Posterior vena cava (tissue), 2 donors: ENCODE results near the gene CHDH. TPM values are rescaled to one million over a fixed set of nuclear protein-coding genes. Genes with fewer than 3 reads are reported as not detected.

Experiments
- DNase-seq: peaks from one replicate; pipeline ENCODE4 v3.0.0-alpha.2; 2020; ENCODE audit warnings: low spot score
- intact Hi-C, 2 donors: fragments of 100-400 bp; cut with DNase I; formaldehyde crosslinking; loops; one replicate each; pipeline versions ENCODE4 v1.14.1 to v1.14.2; 2022 to 2023
- total RNA-seq, 2 donors: library from RNA; stranded (reverse); fragmentation: NEBNext Ultra II Directional; extraction: Animal tissue kit (Norgen Biotek cat#: 25700); gene quantifications; one replicate each; pipeline ENCODE4 v1.2.1, GENCODE V29; 2021
- donor health status: DM: yes; HTN: yes; CAD: no.
- donor health status: DM: yes; HTN: yes; CAD: no.

The CHDH gene
- total RNA-seq, 2 donors from 2014 or later, result 2.0 to 3.7 TPM

DNA sequence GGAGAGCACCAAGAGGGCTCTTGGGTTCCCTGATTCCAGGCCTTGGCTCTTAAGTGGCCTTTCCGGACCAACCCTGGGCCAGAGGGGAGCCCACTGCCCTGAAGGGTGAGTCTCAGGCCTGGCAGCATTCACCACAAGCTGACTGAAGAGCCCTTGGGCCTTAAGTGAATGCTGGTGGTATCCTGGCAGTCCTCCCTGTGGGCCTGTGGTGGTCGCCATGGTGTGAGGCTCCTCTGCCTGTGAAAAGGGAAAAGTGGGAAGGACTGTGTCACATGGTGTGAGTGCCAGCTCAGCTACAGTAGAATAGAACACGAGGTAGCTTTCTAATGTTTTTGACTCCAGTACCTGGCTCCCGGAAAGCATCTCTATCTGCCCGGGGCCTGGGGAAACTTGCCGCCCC lies 15.3 kb downstream of the CHDH start:
- peak; percentile 13 for DNase-seq
- intact Hi-C loops, result no loop called here

DNA sequence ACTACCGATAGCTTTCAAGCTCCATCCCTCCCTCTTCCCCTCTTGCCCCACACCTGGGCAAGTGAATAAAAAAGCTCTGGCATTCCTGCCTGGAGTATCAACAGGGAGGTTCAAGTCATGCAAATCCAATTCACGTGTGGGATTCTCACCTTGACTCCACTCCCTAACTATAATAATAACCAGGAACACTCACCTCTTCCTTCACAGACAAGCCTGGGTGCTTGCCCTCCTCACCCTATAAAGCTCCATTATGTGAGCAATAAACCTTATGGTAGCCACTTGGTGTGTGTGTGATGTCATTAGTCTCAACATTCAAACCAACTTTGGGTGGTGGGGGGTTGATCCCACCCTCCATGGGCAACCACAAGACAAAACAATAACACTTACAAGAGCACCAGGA lies 16.6 kb downstream of the CHDH start:
- intact Hi-C loops, result no loop called here
- DNase-seq, result peak; percentile 41

DNA sequence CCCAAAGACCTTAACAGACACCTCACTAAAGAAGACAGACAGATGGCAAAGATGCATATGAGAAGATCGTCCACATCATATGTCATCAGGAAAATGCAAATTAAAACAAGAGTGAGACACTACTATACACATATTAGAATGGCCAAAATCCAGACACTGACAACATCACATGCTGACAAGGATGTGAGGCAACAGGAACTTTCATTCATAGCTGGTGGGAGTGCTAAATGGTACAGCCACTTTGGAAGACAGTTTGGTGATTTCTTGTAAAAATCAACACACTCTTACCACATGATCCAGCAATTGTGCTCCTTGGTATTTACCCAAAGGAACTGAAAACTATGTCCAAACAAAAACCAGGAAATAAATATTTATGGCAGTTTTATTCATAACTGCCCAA lies 17.6 kb downstream of the CHDH start:
- no peak for DNase-seq
- intact Hi-C loops, result no loop called here

DNA sequence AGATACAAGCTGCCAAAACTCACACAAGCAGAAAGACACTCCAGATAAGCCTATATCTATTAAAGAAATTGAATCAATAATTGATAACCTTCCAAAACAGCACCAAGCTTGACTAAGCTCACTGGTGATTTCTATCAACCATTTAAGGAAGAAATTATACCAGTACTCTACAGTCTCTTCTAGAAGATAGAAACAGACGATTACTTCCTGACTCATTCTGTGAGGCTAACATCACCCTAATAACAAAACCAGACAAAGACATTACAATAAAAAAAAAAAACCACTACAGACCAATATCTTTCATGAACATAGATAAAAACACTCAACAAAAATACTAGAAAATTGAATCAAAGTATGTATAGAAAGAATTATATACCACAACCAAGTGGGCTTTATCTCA lies 20.2 kb downstream of the CHDH start:
- DNase-seq, result no peak
- intact Hi-C loops, result no loop called here

DNA sequence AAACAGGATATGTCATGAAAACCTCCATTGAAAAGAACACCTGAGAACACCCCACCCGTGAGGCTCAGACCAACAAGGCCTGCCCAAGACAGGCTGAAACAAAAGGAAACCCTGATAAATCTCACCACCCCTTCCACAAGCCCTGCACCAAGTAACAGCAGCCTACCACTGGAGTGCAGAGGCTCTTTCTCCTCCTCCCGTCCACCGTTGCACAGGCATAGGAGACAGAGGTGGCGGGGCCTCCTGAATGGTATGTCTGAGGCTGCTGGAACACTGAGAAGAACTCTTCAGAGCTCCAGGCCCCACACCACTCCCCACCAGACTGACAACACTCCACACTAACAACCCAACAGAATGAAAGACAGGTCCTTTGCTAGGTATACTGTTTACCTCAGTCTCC lies 21.4 kb downstream of the CHDH start:
- intact Hi-C loops, result no loop called here
- DNase-seq, result peak; percentile 11

DNA sequence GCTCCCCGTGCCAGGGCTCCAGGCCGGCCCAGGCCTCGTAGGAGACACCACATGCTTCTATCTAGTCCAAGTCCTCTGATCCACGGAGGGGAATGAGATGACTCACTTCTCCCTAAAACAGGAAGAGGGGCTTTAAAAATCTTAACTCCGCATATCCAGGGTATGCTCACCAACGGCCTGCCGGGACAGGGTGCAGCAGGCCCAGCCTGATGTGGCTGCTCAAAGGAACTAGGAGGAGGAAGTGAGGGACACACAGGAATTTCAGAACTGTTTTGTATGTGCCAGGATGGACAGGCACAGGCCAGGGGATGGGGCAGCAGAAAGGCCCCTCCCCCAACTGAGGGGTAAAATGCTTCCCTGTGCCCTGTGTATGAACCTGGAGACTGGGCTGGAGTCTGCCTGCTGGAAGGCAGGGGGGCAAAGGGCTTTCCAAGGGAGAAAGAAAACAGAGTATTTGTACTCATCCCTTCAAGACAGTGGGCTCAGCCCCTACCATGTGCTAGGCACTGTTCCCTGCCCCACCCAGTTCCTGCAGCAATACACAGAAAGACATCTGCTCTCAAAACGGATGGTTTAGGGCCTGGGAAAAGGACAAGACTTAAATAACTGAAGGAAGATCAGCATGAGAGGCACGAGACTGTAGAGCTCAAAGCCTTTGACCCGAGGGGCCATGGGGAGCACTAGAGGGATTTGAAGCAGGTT lies 22.1 kb downstream of the CHDH start:
- intact Hi-C loops, result no loop called here
- peak; percentile 58 for DNase-seq

DNA sequence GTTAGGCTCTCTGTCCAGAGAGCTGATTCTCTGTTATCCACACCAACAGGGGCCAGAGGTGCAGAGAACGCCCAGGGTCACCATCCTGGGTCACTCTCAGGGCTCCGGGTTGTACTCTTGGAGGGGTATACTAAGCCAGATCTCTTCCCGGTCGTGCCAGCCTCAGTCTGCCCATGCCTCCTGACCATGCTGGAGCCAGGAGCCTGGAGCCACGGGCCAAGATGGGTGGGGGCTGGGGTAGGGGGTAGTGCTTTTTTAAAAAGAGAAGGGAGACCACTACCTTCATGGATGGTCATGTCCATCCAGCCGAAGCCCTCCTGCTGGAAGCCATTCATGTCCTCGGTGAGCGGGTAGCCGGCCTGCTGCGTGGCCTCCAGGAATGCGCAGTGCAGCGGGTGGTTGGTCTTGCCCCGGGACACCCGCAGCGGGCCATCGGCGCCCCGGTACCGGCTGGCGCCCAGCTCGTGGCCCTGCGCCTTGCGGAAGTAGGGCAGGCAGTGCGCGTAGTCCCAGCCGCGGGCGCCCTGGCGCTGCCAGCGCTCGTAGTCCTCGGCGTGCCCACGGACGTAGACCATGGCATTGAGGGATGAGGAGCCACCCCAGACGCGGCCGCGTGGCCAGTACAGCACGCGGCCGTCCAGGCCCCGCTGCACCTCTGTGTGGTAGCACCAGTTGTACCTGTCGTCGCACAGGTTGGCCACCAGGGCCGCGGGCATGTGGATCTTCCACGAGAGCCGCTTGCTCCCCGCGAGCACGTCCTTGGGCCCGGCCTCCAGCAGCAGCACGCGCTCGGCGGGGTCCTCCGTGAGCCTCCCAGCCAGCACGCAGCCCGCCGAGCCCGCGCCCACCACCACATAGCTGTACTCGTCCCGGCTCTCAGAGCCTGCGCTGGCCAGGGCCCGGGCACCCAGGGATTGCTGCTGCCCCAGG lies 22.9 kb downstream of the CHDH start:
- intact Hi-C loops, result no loop called here
- peak; percentile 76 for DNase-seq

DNA sequence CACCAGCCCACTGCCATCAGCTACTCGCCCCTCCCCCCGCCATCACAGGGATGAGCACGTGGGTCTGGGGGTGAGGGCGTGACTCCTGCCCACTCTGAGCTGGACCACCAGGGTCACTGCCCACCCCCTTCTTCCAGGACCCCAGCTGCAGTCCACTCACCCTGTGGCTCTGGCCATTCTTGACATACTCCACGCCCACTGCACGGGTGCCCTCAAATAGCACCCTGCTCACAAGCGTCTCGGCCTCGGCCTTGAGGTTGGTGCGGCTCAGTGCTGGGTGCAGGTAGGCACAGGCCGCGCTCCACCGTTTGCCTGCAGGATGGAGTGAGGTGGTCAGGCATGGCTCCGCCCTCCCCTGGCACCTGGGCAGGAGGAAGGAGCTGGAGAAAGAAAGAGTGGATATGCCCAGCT lies 23.9 kb downstream of the CHDH start:
- intact Hi-C loops, result no loop called here
- DNase-seq, result peak; percentile 56

DNA sequence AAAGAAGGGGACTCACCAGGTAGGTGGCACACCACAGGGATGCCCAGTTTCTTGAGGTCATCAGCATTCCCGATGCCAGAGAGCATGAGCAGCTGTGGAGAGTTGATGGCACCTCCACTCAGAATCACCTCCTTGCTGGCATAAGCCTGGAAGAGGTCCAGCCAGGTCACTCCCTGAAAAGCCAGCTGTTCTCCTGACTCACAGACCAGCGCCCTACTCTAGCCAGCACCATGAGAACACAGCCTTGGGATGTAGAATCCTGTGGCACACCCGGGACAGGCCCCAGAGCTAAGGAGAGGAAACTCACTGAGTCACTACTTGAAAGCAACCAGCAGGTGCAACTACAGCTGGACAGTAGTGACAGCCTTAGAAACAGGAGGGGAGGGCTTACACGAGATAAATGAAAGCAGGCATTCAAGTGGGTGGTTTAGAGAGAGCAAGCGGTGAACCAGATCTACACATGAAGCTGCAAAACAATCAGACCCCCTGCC lies 24.5 kb downstream of the CHDH start:
- intact Hi-C loops, result no loop called here
- peak; percentile 45 for DNase-seq

DNA sequence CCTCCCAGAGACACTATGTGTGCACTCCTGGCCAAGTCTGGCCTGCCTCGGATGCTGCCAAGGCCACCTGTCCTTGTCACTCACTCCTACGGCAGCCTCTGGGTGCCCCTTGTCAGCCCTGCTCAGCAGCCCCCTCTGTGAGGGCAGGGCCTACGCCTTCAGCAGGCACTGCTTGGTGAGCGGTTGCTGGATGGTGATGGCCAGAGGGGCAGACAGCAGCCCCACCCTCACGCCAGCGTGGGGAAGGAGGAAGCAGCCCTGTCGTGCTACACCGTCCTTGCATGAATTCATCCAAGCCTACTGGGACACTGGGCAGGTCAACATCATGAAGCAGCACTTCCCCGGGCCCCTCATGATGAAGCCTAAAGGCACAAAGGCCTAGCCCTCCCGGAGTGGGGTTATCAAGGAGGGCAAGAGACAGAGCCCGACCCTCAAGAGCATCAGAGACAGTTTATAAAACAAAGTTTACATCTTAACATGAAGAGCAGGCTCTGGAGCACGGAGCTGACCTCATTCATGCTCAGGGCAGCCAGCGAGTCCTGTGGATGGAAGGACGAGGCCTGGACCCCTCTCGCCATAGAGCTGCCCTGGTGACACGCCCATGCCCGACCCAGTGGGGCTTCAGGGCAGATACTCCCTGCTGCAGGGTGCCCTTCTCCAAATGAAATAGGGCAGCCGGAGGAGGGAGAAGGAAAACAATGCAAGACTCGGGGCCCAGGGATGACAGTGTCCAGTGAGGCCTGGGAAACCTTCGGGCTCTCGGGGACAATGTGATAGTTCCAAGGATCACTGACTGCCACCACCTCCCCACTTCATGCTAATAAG lies 25.3 kb downstream of the CHDH start:
- intact Hi-C loops, result no loop called here

DNA sequence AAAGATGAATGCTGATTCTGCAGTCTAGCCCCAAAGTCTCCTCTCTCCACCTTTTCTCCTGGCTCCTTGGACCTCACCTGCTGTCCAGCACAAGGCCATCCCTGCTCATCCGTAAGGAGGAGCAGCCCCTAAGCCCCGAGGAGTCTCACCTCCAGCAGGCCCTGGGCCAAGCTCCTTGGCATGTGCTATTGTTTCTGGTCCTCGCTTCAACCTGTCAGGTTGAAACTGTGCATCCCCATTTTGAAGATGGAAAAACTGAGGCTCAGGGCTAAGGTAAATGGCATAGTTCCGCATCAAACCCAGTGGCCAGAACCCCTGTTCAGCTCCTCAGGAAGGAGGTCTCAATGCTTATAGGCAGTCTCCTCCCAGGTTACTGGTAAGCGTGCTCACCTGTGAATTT lies 26.1 kb downstream of the CHDH start:
- intact Hi-C loops, result no loop called here
- DNase-seq, result peak; percentile 31

More for the DNA sequence above, 25.3 kb downstream of the CHDH start:
- DNase-seq, result peak; percentile 43

DNA sequence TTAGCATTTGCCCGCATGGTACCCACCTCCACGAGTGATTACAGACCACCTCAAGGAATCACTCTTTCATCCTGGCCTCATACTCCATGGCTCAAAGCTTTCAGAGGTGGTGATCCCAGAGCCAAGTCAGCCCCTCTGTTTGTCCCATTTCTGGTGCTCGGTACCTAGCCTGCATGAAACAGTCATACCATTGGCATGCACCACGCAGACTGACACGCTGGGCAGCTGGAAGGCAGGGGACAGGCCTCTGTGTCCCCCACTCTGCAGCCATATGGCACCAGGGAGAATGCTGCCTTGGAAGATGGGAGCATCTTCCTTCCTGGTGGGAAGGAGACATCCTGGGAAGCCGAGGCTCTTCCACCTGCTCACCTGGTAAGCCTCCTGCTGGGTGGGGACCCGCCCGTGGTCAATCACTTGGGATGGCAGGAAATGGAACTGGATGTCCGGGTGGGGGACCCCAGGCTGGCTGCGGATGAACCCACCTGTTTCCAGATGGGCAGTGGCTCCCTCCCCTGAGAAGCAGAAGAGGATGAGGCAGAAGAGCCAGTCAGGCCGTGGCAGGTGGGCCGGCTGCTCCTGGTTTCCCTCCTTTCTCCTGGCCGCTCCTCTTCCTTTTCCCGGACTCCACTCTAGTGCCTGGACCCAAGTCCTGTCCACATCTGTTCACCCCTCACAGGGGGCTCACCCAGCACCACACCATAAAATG lies 26.9 kb downstream of the CHDH start:
- peak; percentile 52 for DNase-seq

DNA sequence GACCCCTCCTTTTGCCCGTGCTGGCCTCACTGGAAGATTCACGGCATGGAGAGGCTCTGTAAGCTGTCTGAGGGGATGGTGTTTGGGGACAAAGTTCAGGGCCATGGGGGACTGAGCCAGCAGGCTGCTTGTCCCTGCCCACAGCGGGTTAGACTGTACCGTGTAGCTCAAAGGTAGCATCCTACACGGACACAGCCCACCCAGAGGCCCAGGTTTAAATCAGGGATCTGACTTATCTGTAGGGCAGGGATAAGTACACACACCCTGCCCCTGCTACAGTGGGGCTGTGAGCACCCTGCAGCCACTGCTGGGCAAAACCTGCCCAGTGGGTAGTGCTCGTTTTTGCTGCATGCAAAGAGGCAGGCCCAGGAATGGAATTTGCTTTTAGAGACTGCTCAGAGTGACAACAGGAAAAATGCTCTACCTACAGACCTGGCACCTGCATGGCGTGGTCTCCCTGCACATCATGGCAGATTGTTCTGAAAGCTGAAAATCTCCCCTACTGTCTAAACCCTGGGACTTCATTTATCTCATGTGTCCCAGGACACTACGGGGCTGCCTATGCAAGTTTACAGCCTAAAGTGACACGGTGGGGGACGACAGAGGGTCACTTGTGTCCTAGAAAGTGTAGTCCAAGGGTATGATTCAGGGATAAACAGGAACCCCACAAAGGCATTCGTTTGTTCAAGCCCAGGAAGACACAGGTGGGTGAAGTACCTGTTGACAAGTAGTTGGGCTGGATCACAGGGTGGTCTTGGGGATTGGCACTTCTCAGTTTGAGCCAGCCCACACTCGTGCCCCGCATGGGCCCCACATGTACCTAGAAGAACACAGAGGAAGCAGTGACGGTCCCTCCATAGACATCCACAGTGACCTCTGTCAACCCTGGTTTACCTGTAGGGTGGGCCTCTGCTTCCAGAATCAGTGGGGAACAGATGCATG lies 27.7 kb downstream of the CHDH start:
- intact Hi-C loops, result no loop called here
- peak; percentile 51 for DNase-seq

More for the DNA sequence above, 26.9 kb downstream of the CHDH start:
- intact Hi-C loops, result no loop called here

DNA sequence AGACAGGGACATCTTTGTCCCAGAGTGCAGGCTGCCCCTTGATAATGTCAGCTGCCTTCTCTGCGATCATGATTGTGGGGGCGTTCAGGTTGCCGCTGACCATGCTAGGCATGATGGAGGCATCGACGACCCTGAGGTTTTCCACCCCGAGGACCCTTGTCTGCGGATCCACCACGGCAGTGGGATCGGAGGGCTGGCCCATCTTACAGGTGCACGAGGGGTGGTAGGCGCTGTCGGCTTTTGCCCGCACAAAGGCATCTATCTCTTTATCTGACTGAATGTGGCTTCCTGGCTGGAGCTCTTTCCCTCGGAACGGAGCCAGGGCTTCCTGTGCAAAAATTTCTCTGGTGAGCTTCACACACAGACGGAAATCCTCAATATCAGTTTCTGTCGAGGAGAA lies 28.4 kb downstream of the CHDH start:
- DNase-seq, result peak; percentile 60
- intact Hi-C loops, result no loop called here

DNA sequence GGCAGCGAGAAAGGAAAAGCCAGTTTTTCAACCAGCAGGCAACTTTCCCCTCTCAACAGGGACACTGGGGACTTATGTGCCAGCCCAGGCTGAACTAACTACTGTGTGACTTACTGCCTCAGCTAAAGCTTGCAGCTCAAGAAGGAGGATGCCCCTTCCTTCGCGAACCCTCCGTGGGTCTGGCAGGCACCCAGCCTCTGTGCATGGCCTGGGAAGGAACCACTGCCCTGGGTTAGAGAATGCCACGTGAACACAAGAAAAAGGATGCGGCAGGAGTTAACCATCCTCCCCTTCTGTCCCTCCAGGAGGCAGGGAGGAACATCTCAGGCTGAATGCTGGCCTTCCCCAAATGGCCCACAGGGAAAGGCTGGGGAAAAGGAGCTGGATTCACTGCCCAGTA lies 29.0 kb downstream of the CHDH start:
- intact Hi-C loops, result no loop called here
- DNase-seq, result peak; percentile 35

DNA sequence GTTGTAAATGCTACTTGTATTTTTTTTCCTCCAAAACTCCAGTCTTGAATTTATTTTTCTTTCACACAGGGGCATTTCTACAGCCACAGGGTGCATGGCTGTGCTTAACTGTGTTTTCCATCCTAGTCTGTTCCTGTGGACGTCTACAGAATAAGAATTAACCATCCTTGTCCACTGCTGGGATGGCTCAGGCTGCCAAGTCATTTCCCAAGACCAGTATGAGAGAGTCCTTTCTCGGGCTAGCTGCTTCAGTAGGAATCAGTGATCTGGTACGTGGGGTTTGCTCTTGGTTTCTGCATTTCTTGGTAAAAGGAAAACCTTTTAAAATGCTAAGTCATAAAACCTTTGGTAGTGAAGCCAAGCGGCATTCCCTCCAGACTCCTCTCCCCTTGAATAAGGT lies 29.8 kb downstream of the CHDH start:
- peak; percentile 9 for DNase-seq
- intact Hi-C loops, result no loop called here

DNA sequence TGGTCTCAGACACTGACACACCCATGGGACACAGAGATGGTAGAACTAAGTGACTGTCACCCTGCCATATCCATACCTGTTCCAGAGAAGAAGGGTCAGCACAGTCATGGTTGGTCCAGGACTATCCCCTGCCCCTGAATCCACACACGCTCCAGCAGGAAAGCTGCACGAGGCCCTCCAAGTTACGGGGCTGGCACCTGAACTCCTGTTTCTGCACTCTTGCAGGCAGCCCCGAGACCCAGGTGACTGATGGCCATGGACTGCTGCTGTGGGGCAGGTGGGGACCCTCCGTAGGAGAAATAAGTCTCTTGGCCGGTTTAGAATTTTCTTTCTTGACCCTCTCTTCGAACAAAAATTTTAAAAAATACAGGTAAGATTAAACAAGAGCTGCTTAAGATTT lies 30.6 kb downstream of the CHDH start:
- peak; percentile 55 for DNase-seq
- intact Hi-C loops, result no loop called here

DNA sequence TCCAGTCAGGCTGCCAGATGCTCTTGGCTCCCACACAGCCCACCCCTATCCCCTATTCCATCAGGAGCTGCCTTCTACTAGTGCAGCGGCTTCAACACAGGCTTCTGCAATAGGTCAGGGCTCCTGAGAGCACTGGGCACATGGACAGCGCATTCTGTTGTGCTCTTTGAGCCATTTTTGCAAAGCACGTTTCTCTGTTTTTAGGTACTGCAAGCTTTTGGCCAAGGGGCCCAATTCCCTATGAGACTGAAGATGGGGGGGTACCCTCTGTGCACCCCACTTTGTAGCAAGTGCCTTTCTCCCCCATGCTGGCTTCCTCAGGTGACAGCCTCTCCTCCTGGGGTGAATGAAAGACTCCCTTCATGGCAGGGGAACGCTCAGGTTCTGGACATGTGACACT lies 31.2 kb downstream of the CHDH start:
- peak; percentile 28 for DNase-seq
- intact Hi-C loops, result no loop called here
